Transverse colon (tissue), 4 donors: ENCODE measurements around the gene DENND1A.

Experiments
- EP300 ChIP-seq: sonication (generic); formaldehyde crosslinking; IDR thresholded peaks from one replicate; pipeline ENCODE4 v1.6.1; 2017; ENCODE audit warnings: antibody characterized with exemption, low read depth
- POLR2A ChIP-seq: fragments of 450-650 bp; IDR thresholded peaks from one replicate; pipeline ENCODE4 v1.6.1; 2016; ENCODE audit warnings: antibody characterized with exemption, mild to moderate bottlenecking, moderate library complexity
- POLR2AphosphoS5 ChIP-seq, 3 donors: sonication (generic); formaldehyde crosslinking; IDR thresholded peaks; one replicate each; pipeline ENCODE4 v1.6.1; 2016; ENCODE audit warnings: antibody characterized with exemption in 3 of 3
- TF ChIP-seq, protein P1 (sequence below), 5 experiments: fragments of 200-600 bp in 3 of 5; fragments of 450-650 bp in 2 of 5; sonication (generic) in 3 of 5; IDR thresholded peaks; 1 replicate in 2 of 5; 2 replicates in 3 of 5; pipeline ENCODE4 v1.5.1; 2016 to 2017; ENCODE audit warnings: antibody characterized with exemption in 5 of 5, inconsistent platforms in 3 of 5, mild to moderate bottlenecking in 2 of 5, moderate library complexity in 1 of 5

DNA sequence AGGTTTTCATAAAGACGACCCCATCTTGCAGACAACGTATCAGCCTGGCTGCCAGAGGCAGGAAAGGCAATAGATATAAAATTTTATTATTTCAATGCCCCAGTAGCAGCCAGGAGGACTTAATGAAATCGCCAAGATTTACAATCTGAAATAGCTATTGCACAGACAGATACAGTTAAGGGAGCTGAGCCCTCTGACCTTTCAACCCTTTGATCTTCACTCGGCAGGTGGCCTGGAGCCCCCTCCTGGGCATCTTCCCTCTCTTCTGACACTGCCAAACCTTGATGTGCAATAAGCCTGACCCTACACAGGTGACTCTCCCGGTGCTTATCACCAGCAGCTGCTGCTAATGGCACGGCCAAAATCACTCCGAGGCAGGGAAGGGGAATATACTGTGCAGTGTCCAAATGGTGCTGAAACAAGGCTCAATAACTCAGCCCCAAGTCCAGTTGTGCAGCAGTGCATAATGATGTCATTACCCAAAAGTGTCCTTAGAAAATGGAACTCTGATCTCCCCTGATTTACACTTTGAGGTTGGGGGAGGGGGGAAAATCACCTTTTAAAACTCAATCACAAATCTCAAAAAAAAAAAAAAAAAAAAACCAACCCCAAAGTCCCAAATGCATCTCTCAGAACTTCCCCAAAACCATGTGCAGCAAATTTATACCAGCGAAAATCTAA lies 331.9 kb downstream of the DENND1A start:
- TF ChIP-seq, protein P1, sequence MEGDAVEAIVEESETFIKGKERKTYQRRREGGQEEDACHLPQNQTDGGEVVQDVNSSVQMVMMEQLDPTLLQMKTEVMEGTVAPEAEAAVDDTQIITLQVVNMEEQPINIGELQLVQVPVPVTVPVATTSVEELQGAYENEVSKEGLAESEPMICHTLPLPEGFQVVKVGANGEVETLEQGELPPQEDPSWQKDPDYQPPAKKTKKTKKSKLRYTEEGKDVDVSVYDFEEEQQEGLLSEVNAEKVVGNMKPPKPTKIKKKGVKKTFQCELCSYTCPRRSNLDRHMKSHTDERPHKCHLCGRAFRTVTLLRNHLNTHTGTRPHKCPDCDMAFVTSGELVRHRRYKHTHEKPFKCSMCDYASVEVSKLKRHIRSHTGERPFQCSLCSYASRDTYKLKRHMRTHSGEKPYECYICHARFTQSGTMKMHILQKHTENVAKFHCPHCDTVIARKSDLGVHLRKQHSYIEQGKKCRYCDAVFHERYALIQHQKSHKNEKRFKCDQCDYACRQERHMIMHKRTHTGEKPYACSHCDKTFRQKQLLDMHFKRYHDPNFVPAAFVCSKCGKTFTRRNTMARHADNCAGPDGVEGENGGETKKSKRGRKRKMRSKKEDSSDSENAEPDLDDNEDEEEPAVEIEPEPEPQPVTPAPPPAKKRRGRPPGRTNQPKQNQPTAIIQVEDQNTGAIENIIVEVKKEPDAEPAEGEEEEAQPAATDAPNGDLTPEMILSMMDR (IDR thresholded peaks at IDR 0.05): no peak
- TF ChIP-seq POLR2A: no peak
- TF ChIP-seq POLR2AphosphoS5 (IDR thresholded peaks at IDR 0.05): no peak
- no peak for TF ChIP-seq EP300
